ENCODE measurements around the gene CCSER2.
"Not testable (repeated sequence)": the region's sequence is repeated elsewhere in the genome, so short reads cannot be mapped to it uniquely, and the experiment has no call there.

DNA sequence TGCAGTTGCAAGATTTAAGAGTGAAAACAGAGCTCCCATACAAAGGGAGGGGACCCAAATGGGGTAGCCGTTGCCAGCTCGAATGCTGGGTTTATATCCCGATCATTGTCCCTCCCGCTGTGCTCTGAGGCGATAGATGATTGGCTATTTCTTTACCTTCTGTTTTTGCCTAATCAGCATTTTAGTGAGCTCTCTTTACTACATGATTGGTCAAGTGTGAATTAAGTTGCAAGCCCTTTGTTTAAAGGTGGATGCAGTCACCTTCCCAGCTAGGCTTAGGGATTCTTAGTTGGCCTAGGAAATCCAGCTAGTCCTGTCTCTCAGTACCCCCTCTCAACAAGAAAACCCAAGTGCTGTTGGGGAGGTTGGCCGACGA lies 197.4 kb downstream of the CCSER2 start:
- TF ChIP-seq, protein P1, sequence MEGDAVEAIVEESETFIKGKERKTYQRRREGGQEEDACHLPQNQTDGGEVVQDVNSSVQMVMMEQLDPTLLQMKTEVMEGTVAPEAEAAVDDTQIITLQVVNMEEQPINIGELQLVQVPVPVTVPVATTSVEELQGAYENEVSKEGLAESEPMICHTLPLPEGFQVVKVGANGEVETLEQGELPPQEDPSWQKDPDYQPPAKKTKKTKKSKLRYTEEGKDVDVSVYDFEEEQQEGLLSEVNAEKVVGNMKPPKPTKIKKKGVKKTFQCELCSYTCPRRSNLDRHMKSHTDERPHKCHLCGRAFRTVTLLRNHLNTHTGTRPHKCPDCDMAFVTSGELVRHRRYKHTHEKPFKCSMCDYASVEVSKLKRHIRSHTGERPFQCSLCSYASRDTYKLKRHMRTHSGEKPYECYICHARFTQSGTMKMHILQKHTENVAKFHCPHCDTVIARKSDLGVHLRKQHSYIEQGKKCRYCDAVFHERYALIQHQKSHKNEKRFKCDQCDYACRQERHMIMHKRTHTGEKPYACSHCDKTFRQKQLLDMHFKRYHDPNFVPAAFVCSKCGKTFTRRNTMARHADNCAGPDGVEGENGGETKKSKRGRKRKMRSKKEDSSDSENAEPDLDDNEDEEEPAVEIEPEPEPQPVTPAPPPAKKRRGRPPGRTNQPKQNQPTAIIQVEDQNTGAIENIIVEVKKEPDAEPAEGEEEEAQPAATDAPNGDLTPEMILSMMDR (IDR thresholded peaks at IDR 0.05): not testable (repeated sequence)
- TF ChIP-seq POLR2A (IDR thresholded peaks at IDR 0.05): not testable (repeated sequence)

Measured in adrenal gland (tissue), 5 donors.